Measurements from ENCODE around the gene PRKG1. TPM values are rescaled to one million over a fixed set of nuclear protein-coding genes. Genes with fewer than 3 reads are reported as not detected.

Gene PRKG1
- total and polyA plus RNA-seq, 2 of the 4 experiments (the other 2 are of a cell fraction) = 3.5 to 18.3 TPM

- intact Hi-C loops (cut with micrococcal nuclease) = no loop called here
- Histone ChIP-seq H3K23ac (ENCODE audit: low read depth, low read length) (no peak overlapping the region), H2BK15ac (ENCODE audit: low read depth, low read length) (no peak overlapping the region), H3K9ac (ENCODE audit: low read depth, low read length) (no peak overlapping the region), H2BK5ac (ENCODE audit: low read depth, low read length, poor library complexity, severe bottlenecking) (no peak overlapping the region), H4K20me1 (ENCODE audit: insufficient read depth, low read length) (no peaks in the 10 kb centered on the region), H4K8ac (ENCODE audit: low read depth in 2 of 2, low read length in 2 of 2) (no peak overlapping the region), H3K4me2 (ENCODE audit: low read depth, low read length) (no peak overlapping the region), H3K14ac (replicated peaks; ENCODE audit: low read depth, low read length) (no peak overlapping the region), H3K9me3 (ENCODE audit: control insufficient read depth, insufficient read depth, low read length) (no peaks in the 10 kb centered on the region), H3K56ac (ENCODE audit: extremely low read depth, insufficient read depth, low read length) (no peak overlapping the region), H3K79me1 (ENCODE audit: low read depth in 1 of 2, low read length in 2 of 2) (peaks cover 0 to 7% of the 10 kb centered on the region in 2 experiments; a peak in 2 of 4 replicates), H2AK9ac (replicated peaks; ENCODE audit: low read depth, low read length, poor library complexity) (no peak overlapping the region), H3K36me3 (ENCODE audit: control insufficient read depth, insufficient read depth, low read length) (no peaks in the 10 kb centered on the region), H3K4me1 (ENCODE audit: control insufficient read depth, insufficient read depth, low read length) (no peaks in the 10 kb centered on the region; the same call in 1 of the 2 replicates), H3K27me3 (ENCODE audit: control insufficient read depth, insufficient read depth, low read length) (no peaks in the 10 kb centered on the region), H4K5ac (ENCODE audit: low read depth, low read length) (no peak overlapping the region), H3K9me1 (ENCODE audit: insufficient read depth, low read length) (0 out of 2 replicates have a peak, but pooled peaks cover 3% of the 10 kb centered on the region), H3K4ac (ENCODE audit: low read depth, low read length) (no peak overlapping the region), H3K18ac (ENCODE audit: low read depth, low read length) (no peak overlapping the region), H3K27ac (ENCODE audit: insufficient read depth, low read length) (no peak overlapping the region), H2BK20ac (ENCODE audit: low read depth, low read length) (no peak overlapping the region), H2AFZ (replicated peaks; ENCODE audit: low read length, poor library complexity) (no peak overlapping the region), H2AK5ac (ENCODE audit: low read depth, low read length) (no peak overlapping the region), H3K4me3 (ENCODE audit: insufficient read depth, low read depth, low read length) (no peak overlapping the region), H2BK120ac (ENCODE audit: low read depth, low read length) (no peak overlapping the region), H4K91ac (ENCODE audit: insufficient read depth, low read depth, low read length) (no peak overlapping the region)
- TF ChIP-seq MXI1 (IDR thresholded peaks at IDR 0.05; ENCODE audit: borderline replicate concordance, low read depth, low read length) (no peak), FOS (IDR thresholded peaks at IDR 0.05; ENCODE audit: low read depth, low read length) (no peak), BHLHE40 (IDR thresholded peaks at IDR 0.05; ENCODE audit: low read depth, low read length) (no peak), RCOR1 (IDR thresholded peaks at IDR 0.05; ENCODE audit: insufficient replicate concordance, low read length) (no peak)
- DNase-seq (no peak), ATAC-seq (ENCODE audit: low read depth) (no peak)
- ChIA-PET CTCF (no interaction called here), POLR2A (ENCODE audit: unreplicated experiment) (no interaction called here)
- dilution Hi-C loops (cut with HindIII; ENCODE audit: low sequenced_read_pairs, unreplicated experiment) = no loop called here
- WGBS, 2 experiments (ENCODE audit: extremely low coverage in 2 of 2, insufficient read length in 1 of 2) = 72% methylated on average over 3 of the region's 6 CpGs; no CpG with 5 or more reads in 1 of the 2 experiments
- no TSS peak for BruUV-seq (replicated peaks)
- in situ Hi-C loops (cut with MboI; ENCODE audit: low sequenced_read_pairs) = no loop called here
Measured at GRCh38 chr10:51743146-51743545, 668.9 kb downstream of the PRKG1 start.
